Right renal pelvis (tissue), 4 donors: ENCODE measurements around the gene CHST9. TPM values are rescaled to one million over a fixed set of nuclear protein-coding genes. Genes with fewer than 3 reads are reported as not detected.
"Not testable (repeated sequence)": the region's sequence is repeated elsewhere in the genome, so short reads cannot be mapped to it uniquely, and the experiment has no call there.

Experiments used
- DNase-seq, 4 donors: peaks; one replicate each; pipeline ENCODE4 v3.0.0-alpha.2; 2013; ENCODE audit warnings: low read depth in 4 of 4, low spot score in 3 of 4, missing footprints in 1 of 4
- polyA plus RNA-seq, 4 donors: library from polyadenylated mRNA; unstranded; fragments of 120-200 nt; gene quantifications; one replicate each; pipeline ENCODE4 v1.2.1, GENCODE V29; 2013; ENCODE audit not compliant: insufficient read length in 4 of 4

Gene CHST9
- polyA plus RNA-seq, 4 donors: 4.5 to 6.3 (median 4.8) TPM

GRCh38 chr18:27010784-27011183, 174.3 kb downstream of the CHST9 start:
- no peak for DNase-seq

GRCh38 chr18:27009293-27009692, 175.8 kb downstream of the CHST9 start:
- DNase-seq: no peak

GRCh38 chr18:27008575-27008974, 176.5 kb downstream of the CHST9 start:
- no peak for DNase-seq

- DNase-seq: no peak
These were observed 177.2 kb downstream of the CHST9 start for GRCh38 chr18:27007880-27008279.

- DNase-seq: no peak
These were observed 179.5 kb downstream of the CHST9 start for GRCh38 chr18:27005589-27005988.

GRCh38 chr18:27004056-27004829, 180.9 kb downstream of the CHST9 start:
- DNase-seq: peak in 1 of 4 donors; percentile 11

- no peak for DNase-seq
These were observed 185.3 kb downstream of the CHST9 start for GRCh38 chr18:26999797-27000196.

GRCh38 chr18:26993568-26993967, 191.5 kb downstream of the CHST9 start:
- no peak for DNase-seq

GRCh38 chr18:26992926-26993325, 192.2 kb downstream of the CHST9 start:
- no peak for DNase-seq

GRCh38 chr18:26989842-26990241, 195.3 kb downstream of the CHST9 start:
- no peak for DNase-seq

GRCh38 chr18:26981360-26982082, 203.6 kb downstream of the CHST9 start:
- no peak for DNase-seq

- no peak for DNase-seq
These were observed 206.2 kb downstream of the CHST9 start for GRCh38 chr18:26978812-26979341.

GRCh38 chr18:26977781-26978180, 207.3 kb downstream of the CHST9 start:
- DNase-seq: no peak

GRCh38 chr18:26976206-26976605, 208.9 kb downstream of the CHST9 start:
- no peak for DNase-seq

- not testable (repeated sequence) for DNase-seq
These were observed 212.6 kb downstream of the CHST9 start for GRCh38 chr18:26972549-26972948.

- DNase-seq: no peak
These were observed 213.7 kb downstream of the CHST9 start for GRCh38 chr18:26971409-26971808.

- no peak for DNase-seq
These were observed 214.5 kb downstream of the CHST9 start for GRCh38 chr18:26970637-26971036.

GRCh38 chr18:26965206-26965605, 219.9 kb downstream of the CHST9 start:
- DNase-seq: no peak

- DNase-seq: no peak
These were observed 221.8 kb downstream of the CHST9 start for GRCh38 chr18:26963292-26963691.

GRCh38 chr18:26961839-26962238, 223.3 kb downstream of the CHST9 start:
- DNase-seq: no peak

GRCh38 chr18:26960911-26961310, 224.2 kb downstream of the CHST9 start:
- no peak for DNase-seq

GRCh38 chr18:26956863-26957262, 228.2 kb downstream of the CHST9 start:
- DNase-seq: peak in 1 of 4 donors; percentile 12
